ENCODE data around the gene ARAP2.

DNA sequence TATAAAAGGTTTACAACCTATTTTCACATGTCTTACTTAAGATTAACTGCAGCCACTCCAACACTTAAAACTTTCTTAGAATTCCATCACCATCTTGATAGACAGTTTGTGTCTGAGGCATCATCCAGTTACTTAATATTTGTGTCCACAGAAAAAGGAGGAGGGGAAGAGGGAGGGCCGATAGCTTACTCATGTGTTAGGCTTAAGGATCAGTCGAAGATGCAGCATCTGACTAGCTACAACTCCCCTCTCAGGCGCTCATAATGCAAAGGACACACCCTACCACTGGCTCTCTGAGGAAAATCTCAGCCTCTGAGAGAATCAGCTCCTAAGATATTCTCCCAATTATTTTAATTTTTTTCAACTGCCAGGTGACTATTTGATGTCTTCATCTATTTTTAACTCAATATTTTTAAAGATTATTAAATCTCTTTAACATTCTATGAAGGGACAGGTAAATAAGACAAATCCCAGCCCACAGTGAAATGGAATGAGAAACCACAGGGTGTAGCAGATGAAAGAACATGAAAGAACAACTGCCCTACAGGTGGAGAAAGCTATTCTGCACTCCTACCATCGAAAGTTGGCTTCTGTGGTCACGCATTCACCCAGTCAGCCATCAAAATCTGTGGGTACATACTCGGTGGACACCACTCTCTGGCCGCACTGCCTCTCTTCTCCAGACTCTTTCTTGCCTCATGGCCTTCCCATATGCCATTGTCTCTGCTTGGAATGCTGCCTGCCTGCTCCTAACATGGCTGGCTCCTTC lies 48.0 kb downstream of the ARAP2 start:
- TF ChIP-seq, protein P1, sequence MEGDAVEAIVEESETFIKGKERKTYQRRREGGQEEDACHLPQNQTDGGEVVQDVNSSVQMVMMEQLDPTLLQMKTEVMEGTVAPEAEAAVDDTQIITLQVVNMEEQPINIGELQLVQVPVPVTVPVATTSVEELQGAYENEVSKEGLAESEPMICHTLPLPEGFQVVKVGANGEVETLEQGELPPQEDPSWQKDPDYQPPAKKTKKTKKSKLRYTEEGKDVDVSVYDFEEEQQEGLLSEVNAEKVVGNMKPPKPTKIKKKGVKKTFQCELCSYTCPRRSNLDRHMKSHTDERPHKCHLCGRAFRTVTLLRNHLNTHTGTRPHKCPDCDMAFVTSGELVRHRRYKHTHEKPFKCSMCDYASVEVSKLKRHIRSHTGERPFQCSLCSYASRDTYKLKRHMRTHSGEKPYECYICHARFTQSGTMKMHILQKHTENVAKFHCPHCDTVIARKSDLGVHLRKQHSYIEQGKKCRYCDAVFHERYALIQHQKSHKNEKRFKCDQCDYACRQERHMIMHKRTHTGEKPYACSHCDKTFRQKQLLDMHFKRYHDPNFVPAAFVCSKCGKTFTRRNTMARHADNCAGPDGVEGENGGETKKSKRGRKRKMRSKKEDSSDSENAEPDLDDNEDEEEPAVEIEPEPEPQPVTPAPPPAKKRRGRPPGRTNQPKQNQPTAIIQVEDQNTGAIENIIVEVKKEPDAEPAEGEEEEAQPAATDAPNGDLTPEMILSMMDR (conservative IDR thresholded peaks at IDR 0.05; ENCODE audit: low read depth, low read length), result no peak
- TF ChIP-seq EZH2 (IDR thresholded peaks at IDR 0.05; ENCODE audit: low read length, unreplicated experiment), result no peak

Data from PC-3 (cell line).